HepG2 (cell line): Measurements from ENCODE around the gene PRR5L. TPM values are rescaled to one million over a fixed set of nuclear protein-coding genes. Genes with fewer than 3 reads are reported as not detected.

Source experiments
- ATAC-seq: fragments of 200-7000 bp; cut with Tn5 transposase; 3 replicates; pipeline ENCODE4 v1.9.1; 2020; ENCODE audit warnings: mild to moderate bottlenecking, moderate library complexity
- BruUV-seq: library from RNA; stranded (reverse); fragments of 400-500 nt; replicated peaks from 2 replicates; lab custom pipeline; 2021; lab: Mats Ljungman, UMichigan
- CTCF ChIA-PET: fragments of 300-600 bp; formaldehyde crosslinking; extraction: SDS; loops from one replicate; lab custom pipeline; 2021; ENCODE audit warnings: low total read pairs, inconsistent platforms, low intra/inter-chr PET ratio; lab: Yijun Ruan, JAX
- POLR2A ChIA-PET: fragments of 350-600 bp; sonication (Branson Sonifier 250); formaldehyde crosslinking; loops from one replicate; lab custom pipeline; 2020; ENCODE audit warnings: antibody characterized with exemption, inconsistent platforms; lab: Yijun Ruan, JAX
- DNase-seq: peaks from one replicate; pipeline ENCODE4 v3.0.0-alpha.2; 2015; ENCODE audit warnings: low spot score
- FAIRE-seq: peaks from 3 replicates; lab custom pipeline; 2011; peaks lifted over from hg19 to GRCh38; lab: Jason Lieb, UNC
- H2AFZ ChIP-seq: one replicate; pipeline ENCODE4 v1.6.1; 2011; ENCODE audit warnings: low read length, inconsistent platforms
- H3K27ac ChIP-seq: fragments of 300-600 bp; 3 replicates; pipeline ENCODE4 v1.8.0; 2011; ENCODE audit warnings: mixed run types, mild to moderate bottlenecking, mixed read lengths, low read length, inconsistent platforms; ENCODE audit not compliant: insufficient read depth; ENCODE audit errors: extremely low read length
- H3K27me3 ChIP-seq, 2 experiments: fragments of 200-600 bp in 1 of 2; 2 replicates in 1 of 2; 3 replicates in 1 of 2; pipeline versions ENCODE4 v1.6.0 to v1.8.0; 2011; ENCODE audit warnings: low read length in 2 of 2, mild to moderate bottlenecking in 2 of 2, moderate library complexity in 2 of 2, inconsistent platforms in 1 of 2; ENCODE audit not compliant: insufficient read depth in 2 of 2, control insufficient read depth in 1 of 2
- H3K36me3 ChIP-seq, 2 experiments: fragments of 200-600 bp in 1 of 2; replicated peaks in 1 of 2; 2 replicates in 1 of 2; 3 replicates in 1 of 2; pipeline versions ENCODE4 v1.5.1 to v1.8.0; 2011; ENCODE audit warnings: low read length in 2 of 2, inconsistent platforms in 1 of 2; ENCODE audit not compliant: insufficient read depth in 2 of 2, control insufficient read depth in 1 of 2
- H3K4me1 ChIP-seq: 2 replicates; pipeline ENCODE4 v1.5.1; 2012; ENCODE audit warnings: low read length, inconsistent platforms; ENCODE audit not compliant: insufficient read depth
- H3K4me2 ChIP-seq: 2 replicates; pipeline ENCODE4 v1.6.0; 2011; ENCODE audit warnings: low read depth, low read length, inconsistent platforms
- H3K4me3 ChIP-seq, 3 experiments: fragments of 200-600 bp in 1 of 3; sonication (generic), shearing (Covaris generic) in 1 of 3; replicated peaks in 1 of 3; 2 replicates each; pipeline ENCODE4 v1.5.1; 2011 to 2016; ENCODE audit warnings: low read length in 3 of 3, inconsistent platforms in 2 of 3, low read depth in 2 of 3, mild to moderate bottlenecking in 2 of 3, control low read depth in 1 of 3, mixed read lengths in 1 of 3; ENCODE audit not compliant: insufficient read depth in 1 of 3
- H3K79me2 ChIP-seq: one replicate; pipeline ENCODE4 v1.6.1; 2011; ENCODE audit warnings: low read length, inconsistent platforms; ENCODE audit not compliant: insufficient read depth
- H3K9ac ChIP-seq: 2 replicates; pipeline ENCODE4 v1.6.0; 2011; ENCODE audit warnings: mild to moderate bottlenecking, low read depth, low read length, inconsistent platforms; ENCODE audit not compliant: insufficient read depth
- H3K9me3 ChIP-seq: 2 replicates; pipeline ENCODE4 v1.5.1; 2012; ENCODE audit warnings: mild to moderate bottlenecking, low read length
- H4K20me1 ChIP-seq: 2 replicates; pipeline ENCODE4 v1.6.0; 2011; ENCODE audit warnings: inconsistent platforms, mild to moderate bottlenecking, low read length, moderate library complexity; ENCODE audit not compliant: insufficient read depth
- HNF4A ChIP-seq: sonication (generic); formaldehyde crosslinking; IDR thresholded peaks from 2 replicates; pipeline ENCODE4 v1.4.0; 2020; ENCODE audit warnings: missing genetic modification reagents
- HNRNPK ChIP-seq: fragments of 200-400 bp; formaldehyde crosslinking; IDR thresholded peaks from 2 replicates; pipeline ENCODE4 v1.6.1; 2018; ENCODE audit warnings: low read length, low read depth, moderate library complexity, mild to moderate bottlenecking; ENCODE audit not compliant: poor library complexity, severe bottlenecking
- JUND ChIP-seq: sonication (generic); formaldehyde crosslinking; IDR thresholded peaks from 2 replicates; pipeline ENCODE4 v1.8.0; 2022; ENCODE audit warnings: mild to moderate bottlenecking, missing genetic modification reagents
- KLF13 ChIP-seq: sonication (generic); formaldehyde crosslinking; IDR thresholded peaks from 2 replicates; pipeline ENCODE4 v1.4.0; 2020; ENCODE audit warnings: mild to moderate bottlenecking, missing genetic modification reagents
- MAF1 ChIP-seq: sonication (generic); formaldehyde crosslinking; IDR thresholded peaks from 2 replicates; pipeline ENCODE4 v1.5.0; 2020; ENCODE audit warnings: missing genetic modification reagents, borderline replicate concordance
- MAZ ChIP-seq, 2 experiments: sonication (generic) in 1 of 2; formaldehyde crosslinking in 1 of 2; IDR thresholded peaks; 2 replicates each; pipeline versions ENCODE4 v1.5.0 to v1.6.1; 2012 to 2020; ENCODE audit warnings: low read depth in 2 of 2, mild to moderate bottlenecking in 2 of 2, borderline replicate concordance in 1 of 2, improper control_type of control experiment in 1 of 2, low read length in 1 of 2, missing genetic modification reagents in 1 of 2, moderate library complexity in 1 of 2
- NFE2L1 ChIP-seq: sonication (generic); formaldehyde crosslinking; IDR thresholded peaks from 2 replicates; pipeline ENCODE4 v1.4.0; 2020; ENCODE audit warnings: missing genetic modification reagents, mild to moderate bottlenecking, borderline replicate concordance
- PHF20 ChIP-seq: sonication (generic); formaldehyde crosslinking; IDR thresholded peaks from 2 replicates; pipeline ENCODE4 v1.5.0; 2020; ENCODE audit warnings: mild to moderate bottlenecking, missing genetic modification reagents
- PRPF4 ChIP-seq: fragments of 200-400 bp; formaldehyde crosslinking; IDR thresholded peaks from 2 replicates; pipeline ENCODE4 v1.6.1; 2016; ENCODE audit warnings: low read length, low read depth; ENCODE audit not compliant: poor library complexity, severe bottlenecking
- SMAD1 ChIP-seq: sonication (generic); formaldehyde crosslinking; IDR thresholded peaks from 2 replicates; pipeline ENCODE4 v1.4.0; 2020; ENCODE audit warnings: missing genetic modification reagents, low read depth, mild to moderate bottlenecking, borderline replicate concordance
- ZBTB20 ChIP-seq: sonication (generic); formaldehyde crosslinking; IDR thresholded peaks from 2 replicates; pipeline ENCODE4 v1.8.1; 2023; ENCODE audit warnings: missing genetic modification reagents, low read depth, mild to moderate bottlenecking, borderline replicate concordance
- ZBTB7B ChIP-seq: sonication (generic); formaldehyde crosslinking; IDR thresholded peaks from 2 replicates; pipeline ENCODE4 v1.4.0; 2020; ENCODE audit warnings: missing genetic modification reagents
- ZNF547 ChIP-seq: sonication (generic); formaldehyde crosslinking; IDR thresholded peaks from 2 replicates; pipeline ENCODE4 v1.5.1; 2020; ENCODE audit warnings: mild to moderate bottlenecking, missing genetic modification reagents
- WGBS: methylation state at CpG from one replicate; pipeline ENCODE4 v1.1.6; 2017; ENCODE audit warnings: low lambda C conversion rate; 5-methylcytosine and 5-hydroxymethylcytosine counted together
- in situ Hi-C: cut with HindIII; loops from 2 replicates; pipeline ENCODE4 v1.10.0; 2017; ENCODE audit warnings: low pct_unique_long_range_greater_than_20kb; ENCODE audit not compliant: extremely low pct_ligation_motif_present
- intact Hi-C: fragments of 100-400 bp; cut with micrococcal nuclease; formaldehyde crosslinking; loops from one replicate; pipeline ENCODE4 v1.10.0; 2022; ENCODE audit not compliant: unreplicated experiment
- polyA plus RNA-seq, 8 experiments: library from polyadenylated mRNA; depleted of rRNA in 3 of 8; stranded (reverse) in 7 of 8; unstranded in 1 of 8; fragments of >200 nt; fragmentation: Illumina TruSeq in 4 of 8; extraction: Trizol in 4 of 8; gene quantifications; 2 replicates each; pipeline versions ENCODE4 v1.2.1 to v1.2.3, GENCODE V29; 2011 to 2016; ENCODE audit warnings: low read depth in 4 of 8, missing spikeins in 1 of 8, mixed read lengths in 1 of 8; ENCODE audit not compliant: insufficient read depth in 1 of 8
- total RNA-seq, 5 experiments: library from RNA; depleted of rRNA; stranded (reverse); fragments of >200 nt; fragmentation: Illumina TruSeq; extraction: Trizol; gene quantifications; 2 replicates each; pipeline ENCODE4 v1.2.3, GENCODE V29; 2016; ENCODE audit warnings: low read depth in 1 of 5
- TF ChIP-seq, protein P1 (sequence below): sonication (generic); formaldehyde crosslinking; IDR thresholded peaks from 2 replicates; pipeline ENCODE4 v1.4.0; 2020; ENCODE audit warnings: missing genetic modification reagents
- TF ChIP-seq, protein P2 (sequence below): sonication (generic); formaldehyde crosslinking; IDR thresholded peaks from 2 replicates; pipeline ENCODE4 v1.4.0; 2020; ENCODE audit warnings: missing genetic modification reagents
- TF ChIP-seq, protein P3 (sequence below): fragments of 450-650 bp; IDR thresholded peaks from 2 replicates; pipeline ENCODE4 v1.6.1; 2017

The PRR5L gene
- total and polyA plus RNA-seq, 2 of the 13 experiments (the other 11 are each of a cell fraction or from before 2014, with no cell fraction given) = 0.16 TPM; not detected in 1

DNA sequence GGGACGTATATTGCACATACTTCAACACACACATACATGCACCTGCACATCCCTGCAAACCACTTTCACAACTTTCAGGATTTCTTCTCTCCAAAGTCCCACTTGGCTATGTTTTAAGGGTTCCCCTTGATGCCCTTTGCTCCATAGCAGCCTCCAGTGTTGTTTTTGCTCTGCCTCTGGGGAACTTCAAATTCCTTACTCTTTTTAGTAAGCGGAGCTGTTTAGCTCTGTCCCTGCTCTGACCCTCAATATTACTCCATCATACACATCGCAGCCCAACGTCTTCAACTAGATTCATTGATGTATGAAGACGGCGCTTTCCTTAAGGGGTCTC, 18.3 kb downstream of the PRR5L start (continued):
- TF ChIP-seq HNF4A (CRISPR knock-in tag) (no peak), NFE2L1 (CRISPR knock-in tag) (no peak), PRPF4 (no peak), MAF1 (no peak), KLF13 (CRISPR knock-in tag) (no peak)
- TF ChIP-seq, protein P1, sequence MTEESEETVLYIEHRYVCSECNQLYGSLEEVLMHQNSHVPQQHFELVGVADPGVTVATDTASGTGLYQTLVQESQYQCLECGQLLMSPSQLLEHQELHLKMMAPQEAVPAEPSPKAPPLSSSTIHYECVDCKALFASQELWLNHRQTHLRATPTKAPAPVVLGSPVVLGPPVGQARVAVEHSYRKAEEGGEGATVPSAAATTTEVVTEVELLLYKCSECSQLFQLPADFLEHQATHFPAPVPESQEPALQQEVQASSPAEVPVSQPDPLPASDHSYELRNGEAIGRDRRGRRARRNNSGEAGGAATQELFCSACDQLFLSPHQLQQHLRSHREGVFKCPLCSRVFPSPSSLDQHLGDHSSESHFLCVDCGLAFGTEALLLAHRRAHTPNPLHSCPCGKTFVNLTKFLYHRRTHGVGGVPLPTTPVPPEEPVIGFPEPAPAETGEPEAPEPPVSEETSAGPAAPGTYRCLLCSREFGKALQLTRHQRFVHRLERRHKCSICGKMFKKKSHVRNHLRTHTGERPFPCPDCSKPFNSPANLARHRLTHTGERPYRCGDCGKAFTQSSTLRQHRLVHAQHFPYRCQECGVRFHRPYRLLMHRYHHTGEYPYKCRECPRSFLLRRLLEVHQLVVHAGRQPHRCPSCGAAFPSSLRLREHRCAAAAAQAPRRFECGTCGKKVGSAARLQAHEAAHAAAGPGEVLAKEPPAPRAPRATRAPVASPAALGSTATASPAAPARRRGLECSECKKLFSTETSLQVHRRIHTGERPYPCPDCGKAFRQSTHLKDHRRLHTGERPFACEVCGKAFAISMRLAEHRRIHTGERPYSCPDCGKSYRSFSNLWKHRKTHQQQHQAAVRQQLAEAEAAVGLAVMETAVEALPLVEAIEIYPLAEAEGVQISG = no peak
- TF ChIP-seq, protein P2, sequence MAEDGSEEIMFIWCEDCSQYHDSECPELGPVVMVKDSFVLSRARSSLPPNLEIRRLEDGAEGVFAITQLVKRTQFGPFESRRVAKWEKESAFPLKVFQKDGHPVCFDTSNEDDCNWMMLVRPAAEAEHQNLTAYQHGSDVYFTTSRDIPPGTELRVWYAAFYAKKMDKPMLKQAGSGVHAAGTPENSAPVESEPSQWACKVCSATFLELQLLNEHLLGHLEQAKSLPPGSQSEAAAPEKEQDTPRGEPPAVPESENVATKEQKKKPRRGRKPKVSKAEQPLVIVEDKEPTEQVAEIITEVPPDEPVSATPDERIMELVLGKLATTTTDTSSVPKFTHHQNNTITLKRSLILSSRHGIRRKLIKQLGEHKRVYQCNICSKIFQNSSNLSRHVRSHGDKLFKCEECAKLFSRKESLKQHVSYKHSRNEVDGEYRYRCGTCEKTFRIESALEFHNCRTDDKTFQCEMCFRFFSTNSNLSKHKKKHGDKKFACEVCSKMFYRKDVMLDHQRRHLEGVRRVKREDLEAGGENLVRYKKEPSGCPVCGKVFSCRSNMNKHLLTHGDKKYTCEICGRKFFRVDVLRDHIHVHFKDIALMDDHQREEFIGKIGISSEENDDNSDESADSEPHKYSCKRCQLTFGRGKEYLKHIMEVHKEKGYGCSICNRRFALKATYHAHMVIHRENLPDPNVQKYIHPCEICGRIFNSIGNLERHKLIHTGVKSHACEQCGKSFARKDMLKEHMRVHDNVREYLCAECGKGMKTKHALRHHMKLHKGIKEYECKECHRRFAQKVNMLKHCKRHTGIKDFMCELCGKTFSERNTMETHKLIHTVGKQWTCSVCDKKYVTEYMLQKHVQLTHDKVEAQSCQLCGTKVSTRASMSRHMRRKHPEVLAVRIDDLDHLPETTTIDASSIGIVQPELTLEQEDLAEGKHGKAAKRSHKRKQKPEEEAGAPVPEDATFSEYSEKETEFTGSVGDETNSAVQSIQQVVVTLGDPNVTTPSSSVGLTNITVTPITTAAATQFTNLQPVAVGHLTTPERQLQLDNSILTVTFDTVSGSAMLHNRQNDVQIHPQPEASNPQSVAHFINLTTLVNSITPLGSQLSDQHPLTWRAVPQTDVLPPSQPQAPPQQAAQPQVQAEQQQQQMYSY = no peak

DNA sequence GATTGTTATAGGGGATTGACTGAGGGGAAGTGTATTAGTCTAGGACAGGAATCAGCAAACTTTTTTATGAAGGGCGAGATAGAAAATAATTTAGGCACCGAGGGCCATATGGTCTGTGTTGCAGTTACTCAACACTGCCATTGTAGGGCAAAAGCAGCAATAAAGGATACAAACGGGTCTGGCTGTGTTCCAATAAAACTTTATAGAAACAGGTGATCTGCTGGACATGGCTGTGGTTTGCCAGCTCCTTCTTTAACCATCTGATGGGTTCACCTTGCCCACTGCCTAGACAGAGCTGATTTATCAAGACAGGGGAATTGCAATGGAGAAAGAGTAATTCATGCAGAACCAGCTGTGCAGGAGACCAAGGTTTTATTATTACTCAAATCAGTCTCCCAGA, 20.0 kb downstream of the PRR5L start:
- CTCF ChIA-PET = no interaction called here
- intact Hi-C loops (no loop called here), in situ Hi-C loops (no loop called here)
- no peak for TF ChIP-seq SMAD1 (CRISPR knock-in tag)
- no peak for TF ChIP-seq HNRNPK
- no peak for TF ChIP-seq NFE2L1 (CRISPR knock-in tag)
- TF ChIP-seq ZBTB20 (CRISPR knock-in tag) = no peak
- TF ChIP-seq, protein P3, sequence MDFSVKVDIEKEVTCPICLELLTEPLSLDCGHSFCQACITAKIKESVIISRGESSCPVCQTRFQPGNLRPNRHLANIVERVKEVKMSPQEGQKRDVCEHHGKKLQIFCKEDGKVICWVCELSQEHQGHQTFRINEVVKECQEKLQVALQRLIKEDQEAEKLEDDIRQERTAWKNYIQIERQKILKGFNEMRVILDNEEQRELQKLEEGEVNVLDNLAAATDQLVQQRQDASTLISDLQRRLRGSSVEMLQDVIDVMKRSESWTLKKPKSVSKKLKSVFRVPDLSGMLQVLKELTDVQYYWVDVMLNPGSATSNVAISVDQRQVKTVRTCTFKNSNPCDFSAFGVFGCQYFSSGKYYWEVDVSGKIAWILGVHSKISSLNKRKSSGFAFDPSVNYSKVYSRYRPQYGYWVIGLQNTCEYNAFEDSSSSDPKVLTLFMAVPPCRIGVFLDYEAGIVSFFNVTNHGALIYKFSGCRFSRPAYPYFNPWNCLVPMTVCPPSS = no peak
- TF ChIP-seq ZBTB7B = no peak
- TF ChIP-seq ZNF547 (CRISPR knock-in tag) = no peak
- TF ChIP-seq MAZ (IDR thresholded peaks at IDR 0.05; ENCODE audit: borderline replicate concordance, low read depth, low read length) = no peak
- no peak for TF ChIP-seq MAZ (CRISPR knock-in tag; IDR thresholded peaks at IDR 0.05; ENCODE audit: low read depth)
- TF ChIP-seq PHF20 (CRISPR knock-in tag) = no peak
- no peak for TF ChIP-seq JUND (CRISPR knock-in tag)

More for the DNA sequence above, 20.0 kb downstream of the PRR5L start:
- no peak overlapping the region for H3K9ac ChIP-seq
- H2AFZ ChIP-seq = no peak overlapping the region
- H3K79me2 ChIP-seq = no peaks in the 10 kb centered on the region
- FAIRE-seq (no peak), DNase-seq (no peak), ATAC-seq (no peak)
- H3K4me2 ChIP-seq = no peak overlapping the region
- H3K4me1 ChIP-seq = no peaks in the 10 kb centered on the region
- H3K9me3 ChIP-seq = no peaks in the 10 kb centered on the region
- no peak overlapping the region for H3K27ac ChIP-seq
- H3K4me3 ChIP-seq = no peak overlapping the region
- no TSS peak for BruUV-seq
- POLR2A ChIA-PET = no interaction called here
- 0% methylated on average over 3 of the region's 3 CpGs for WGBS
- peaks cover 2 to 23% of the 10 kb centered on the region in 2 experiments; a peak in 2 of 5 replicates for H3K27me3 ChIP-seq
- no peaks in the 10 kb centered on the region for H4K20me1 ChIP-seq
- H3K36me3 ChIP-seq = no peaks in the 10 kb centered on the region
